ENCODE measurements around the gene NF1.
"Not testable (repeated sequence)": the region's sequence is repeated elsewhere in the genome, so short reads cannot be mapped to it uniquely, and the experiment has no call there.

The NF1 gene

GRCh38 chr17:31345191-31345747 lies 250.5 kb downstream of the NF1 start:
- DNase-seq, result not testable (repeated sequence)

GRCh38 chr17:31349454-31349853 lies 254.7 kb downstream of the NF1 start:
- DNase-seq, result no peak

GRCh38 chr17:31355935-31356334 lies 261.2 kb downstream of the NF1 start:
- no peak for DNase-seq

GRCh38 chr17:31357091-31357490 lies 262.3 kb downstream of the NF1 start:
- DNase-seq, result no peak

- DNase-seq, result no peak
These were observed 263.1 kb downstream of the NF1 start for GRCh38 chr17:31357839-31358394.

- no peak for DNase-seq
These were observed 269.2 kb downstream of the NF1 start for GRCh38 chr17:31364012-31364411.

- DNase-seq, result no peak
These were observed 271.3 kb downstream of the NF1 start for GRCh38 chr17:31366088-31366487.

- no peak for DNase-seq
These were observed 274.5 kb downstream of the NF1 start for GRCh38 chr17:31369266-31369665.

- no peak for DNase-seq
These were observed 276.8 kb downstream of the NF1 start for GRCh38 chr17:31371511-31372097.

- DNase-seq, result no peak
These were observed 278.6 kb downstream of the NF1 start for GRCh38 chr17:31373150-31374093.

- DNase-seq, result no peak
These were observed 279.3 kb downstream of the NF1 start for GRCh38 chr17:31374094-31374447.

- no peak for DNase-seq
These were observed 279.7 kb downstream of the NF1 start for GRCh38 chr17:31374503-31374902.

- no peak for DNase-seq
These were observed 283.9 kb downstream of the NF1 start for GRCh38 chr17:31378638-31379037.

GRCh38 chr17:31379597-31380205 lies 284.9 kb downstream of the NF1 start:
- no peak for DNase-seq

- no peak for DNase-seq
These were observed 286.4 kb downstream of the NF1 start for GRCh38 chr17:31381165-31381668.

- DNase-seq, result not testable (repeated sequence)
These were observed 288.0 kb downstream of the NF1 start for GRCh38 chr17:31382668-31383275.

- DNase-seq, result not testable (repeated sequence)
These were observed 288.7 kb downstream of the NF1 start for GRCh38 chr17:31383488-31383887.

GRCh38 chr17:31385428-31386285 lies 290.9 kb downstream of the NF1 start:
- DNase-seq, result no peak

- DNase-seq, result no peak
These were observed 291.8 kb downstream of the NF1 start for GRCh38 chr17:31386542-31387075.

- DNase-seq, result no peak
These were observed 292.7 kb downstream of the NF1 start for GRCh38 chr17:31387438-31387837.

- DNase-seq, result no peak
These were observed 293.6 kb downstream of the NF1 start for GRCh38 chr17:31388351-31388750.
